NB4 (cell line): ENCODE data around the gene LINC01488.

Experiments
- MYC ChIP-seq: IDR thresholded peaks from 2 replicates; pipeline ENCODE4 v1.6.1; 2011; ENCODE audit warnings: low read depth, low read length
- POLR2A ChIP-seq: IDR thresholded peaks from 2 replicates; pipeline ENCODE4 v1.6.1; 2011; ENCODE audit warnings: mild to moderate bottlenecking; ENCODE audit not compliant: insufficient read length; ENCODE audit errors: extremely low read depth
- TF ChIP-seq, protein P1 (sequence below): IDR thresholded peaks from one replicate; pipeline ENCODE4 v1.5.1; 2012; ENCODE audit warnings: low read depth, low read length
- TF ChIP-seq, protein P2 (sequence below): IDR thresholded peaks from 2 replicates; pipeline ENCODE4 v1.6.1; 2011; ENCODE audit warnings: low read depth, low read length

DNA sequence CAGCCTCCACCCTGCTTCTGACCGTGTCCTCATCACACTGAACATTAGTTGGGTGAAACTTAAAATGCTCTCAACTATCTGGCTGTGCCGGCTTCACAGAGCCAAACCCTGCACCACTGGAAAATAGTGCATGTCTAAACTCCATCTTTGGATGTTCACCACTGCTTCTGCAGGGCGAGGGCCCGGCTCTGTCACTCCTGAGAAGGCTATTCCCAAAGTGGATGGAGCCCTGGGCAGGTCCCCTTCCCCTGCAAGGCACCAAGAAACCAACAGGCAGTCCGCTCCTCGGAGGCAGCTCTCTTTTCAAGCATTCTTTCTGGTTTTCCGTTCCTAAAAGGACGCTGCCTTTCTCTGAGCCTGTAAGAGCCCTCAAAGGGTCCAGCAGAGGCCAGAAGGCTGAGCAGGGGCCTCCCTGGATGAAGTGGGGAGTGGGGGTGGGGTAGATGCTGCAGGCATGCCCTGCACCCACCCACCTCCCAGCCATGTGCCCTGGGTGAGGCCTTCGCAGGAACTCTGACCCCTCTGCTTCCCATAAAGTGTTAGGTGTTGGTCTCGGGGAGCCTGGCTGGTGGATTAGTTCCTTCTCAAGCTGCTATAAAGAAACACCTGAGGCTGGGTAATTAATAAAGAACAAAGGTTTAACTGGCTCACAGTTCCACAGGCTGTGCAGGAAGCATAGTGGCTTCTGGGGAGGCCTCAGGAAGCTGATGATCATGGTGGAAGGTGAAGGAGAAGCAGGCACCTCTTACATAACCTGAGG lies 23.3 kb downstream of the LINC01488 start:
- TF ChIP-seq, protein P1, sequence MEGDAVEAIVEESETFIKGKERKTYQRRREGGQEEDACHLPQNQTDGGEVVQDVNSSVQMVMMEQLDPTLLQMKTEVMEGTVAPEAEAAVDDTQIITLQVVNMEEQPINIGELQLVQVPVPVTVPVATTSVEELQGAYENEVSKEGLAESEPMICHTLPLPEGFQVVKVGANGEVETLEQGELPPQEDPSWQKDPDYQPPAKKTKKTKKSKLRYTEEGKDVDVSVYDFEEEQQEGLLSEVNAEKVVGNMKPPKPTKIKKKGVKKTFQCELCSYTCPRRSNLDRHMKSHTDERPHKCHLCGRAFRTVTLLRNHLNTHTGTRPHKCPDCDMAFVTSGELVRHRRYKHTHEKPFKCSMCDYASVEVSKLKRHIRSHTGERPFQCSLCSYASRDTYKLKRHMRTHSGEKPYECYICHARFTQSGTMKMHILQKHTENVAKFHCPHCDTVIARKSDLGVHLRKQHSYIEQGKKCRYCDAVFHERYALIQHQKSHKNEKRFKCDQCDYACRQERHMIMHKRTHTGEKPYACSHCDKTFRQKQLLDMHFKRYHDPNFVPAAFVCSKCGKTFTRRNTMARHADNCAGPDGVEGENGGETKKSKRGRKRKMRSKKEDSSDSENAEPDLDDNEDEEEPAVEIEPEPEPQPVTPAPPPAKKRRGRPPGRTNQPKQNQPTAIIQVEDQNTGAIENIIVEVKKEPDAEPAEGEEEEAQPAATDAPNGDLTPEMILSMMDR: no peak
- no peak for TF ChIP-seq POLR2A
- TF ChIP-seq, protein P2, sequence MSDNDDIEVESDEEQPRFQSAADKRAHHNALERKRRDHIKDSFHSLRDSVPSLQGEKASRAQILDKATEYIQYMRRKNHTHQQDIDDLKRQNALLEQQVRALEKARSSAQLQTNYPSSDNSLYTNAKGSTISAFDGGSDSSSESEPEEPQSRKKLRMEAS: no peak
- TF ChIP-seq MYC: no peak
